Activated T-cell treated with anti-CD3 and anti-CD28 coated beads, Interleukin-2, amount 50 U/mL, for 72 hours (primary cell): ENCODE measurements around the gene DOK3. TPM values are rescaled to one million over a fixed set of nuclear protein-coding genes. Genes with fewer than 3 reads are reported as not detected.

Experiments used
- ATAC-seq, 2 donors: fragments of 150-1000 bp; cut with Tn5 transposase; replicated peaks in 1 of 2; 2 replicates each; pipeline ENCODE4 v1.10.0; 2021; ENCODE audit warnings: moderate library complexity in 2 of 2, mild to moderate bottlenecking in 1 of 2
- DNase-seq, 2 donors: peaks; one replicate each; pipeline ENCODE4 v3.0.0; 2021 to 2022; ENCODE audit warnings: mixed read lengths in 1 of 2
- H3K27ac Mint-ChIP-seq: one replicate; pipeline ENCODE4 v1.8.0; 2022; ENCODE audit warnings: mild to moderate bottlenecking, moderate library complexity, mixed read lengths
- H3K27me3 Mint-ChIP-seq: one replicate; pipeline ENCODE4 v1.8.0; 2022; ENCODE audit warnings: low read depth, mixed read lengths
- H3K36me3 Mint-ChIP-seq, 2 donors: one replicate each; pipeline ENCODE4 v1.8.0; 2022; ENCODE audit warnings: mixed read lengths in 2 of 2, mild to moderate bottlenecking in 1 of 2; ENCODE audit not compliant: insufficient read depth in 2 of 2
- H3K4me1 Mint-ChIP-seq: one replicate; pipeline ENCODE4 v1.8.0; 2022; ENCODE audit warnings: low read depth, mixed read lengths
- H3K4me3 Mint-ChIP-seq, 2 donors: one replicate each; pipeline ENCODE4 v1.8.0; 2022; ENCODE audit warnings: mild to moderate bottlenecking in 2 of 2, mixed read lengths in 2 of 2, moderate library complexity in 2 of 2
- H3K9me3 Mint-ChIP-seq, 2 donors: one replicate each; pipeline ENCODE4 v1.8.0; 2022; ENCODE audit warnings: mixed read lengths in 2 of 2
- total RNA-seq, 2 donors: library from RNA; stranded (reverse); gene quantifications; one replicate each; pipeline ENCODE4 v1.2.3, GENCODE V29; 2022

The DOK3 gene
- total RNA-seq, 2 donors from 2014 or later: 4.0 to 5.7 TPM

DNA sequence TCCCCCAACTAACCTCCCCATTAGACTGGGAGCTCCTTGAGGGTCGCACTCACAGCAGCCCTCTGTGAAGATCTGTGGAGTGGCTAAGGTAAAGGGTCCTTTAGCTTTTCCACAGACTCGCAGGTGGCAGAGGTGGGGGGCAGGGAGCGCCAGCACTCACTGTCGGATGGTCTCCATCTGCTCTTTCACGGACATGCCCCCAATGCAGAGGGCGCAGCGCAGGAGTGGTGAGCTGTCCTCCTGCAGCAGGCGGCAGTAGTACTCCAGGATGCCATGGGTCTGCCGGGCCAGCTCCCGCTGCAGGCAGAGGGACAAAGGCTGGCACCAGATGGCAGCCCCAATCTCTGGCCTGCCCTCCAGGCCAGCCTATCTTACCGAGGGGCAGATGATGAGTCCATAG, 4.9 kb upstream of the DOK3 start:
- Mint-ChIP-seq H3K27me3 (no peaks in the 10 kb centered on the region), H3K36me3 (peaks cover 7 to 30% of the 10 kb centered on the region in 2 donors), H3K4me3 (no peak overlapping the region), H3K4me1 (peaks cover 48% of the 10 kb centered on the region), H3K9me3 (no peaks in the 10 kb centered on the region), H3K27ac (no peak overlapping the region)
- DNase-seq (no peak), ATAC-seq (no peak)

DNA sequence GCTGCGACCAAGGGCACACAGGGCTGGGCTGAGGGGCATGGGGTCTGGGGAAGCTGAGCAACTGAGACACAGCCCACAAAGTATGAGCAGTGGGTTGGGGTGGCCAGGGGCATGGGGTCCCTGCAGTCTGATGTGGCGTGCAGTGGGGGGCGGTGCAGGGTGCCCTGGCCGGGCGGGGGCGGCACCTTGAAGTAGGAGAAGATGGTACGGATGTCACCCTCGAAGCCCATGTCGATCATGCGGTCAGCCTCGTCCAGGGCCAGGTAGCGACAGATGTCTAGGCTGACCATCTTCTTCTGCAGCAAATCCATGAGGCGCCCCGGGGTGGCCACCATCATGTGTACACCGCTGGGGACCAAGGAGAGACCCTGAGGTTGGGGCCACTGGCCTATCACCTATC, 3.9 kb upstream of the DOK3 start:
- no peaks in the 10 kb centered on the region for H3K9me3 Mint-ChIP-seq
- H3K27ac Mint-ChIP-seq: no peak overlapping the region
- ATAC-seq (no peak), DNase-seq (no peak)
- H3K4me1 Mint-ChIP-seq: peaks cover 41% of the 10 kb centered on the region
- no peak overlapping the region for H3K4me3 Mint-ChIP-seq
- H3K27me3 Mint-ChIP-seq: no peaks in the 10 kb centered on the region
- peaks cover 7 to 30% of the 10 kb centered on the region in 2 donors for H3K36me3 Mint-ChIP-seq

DNA sequence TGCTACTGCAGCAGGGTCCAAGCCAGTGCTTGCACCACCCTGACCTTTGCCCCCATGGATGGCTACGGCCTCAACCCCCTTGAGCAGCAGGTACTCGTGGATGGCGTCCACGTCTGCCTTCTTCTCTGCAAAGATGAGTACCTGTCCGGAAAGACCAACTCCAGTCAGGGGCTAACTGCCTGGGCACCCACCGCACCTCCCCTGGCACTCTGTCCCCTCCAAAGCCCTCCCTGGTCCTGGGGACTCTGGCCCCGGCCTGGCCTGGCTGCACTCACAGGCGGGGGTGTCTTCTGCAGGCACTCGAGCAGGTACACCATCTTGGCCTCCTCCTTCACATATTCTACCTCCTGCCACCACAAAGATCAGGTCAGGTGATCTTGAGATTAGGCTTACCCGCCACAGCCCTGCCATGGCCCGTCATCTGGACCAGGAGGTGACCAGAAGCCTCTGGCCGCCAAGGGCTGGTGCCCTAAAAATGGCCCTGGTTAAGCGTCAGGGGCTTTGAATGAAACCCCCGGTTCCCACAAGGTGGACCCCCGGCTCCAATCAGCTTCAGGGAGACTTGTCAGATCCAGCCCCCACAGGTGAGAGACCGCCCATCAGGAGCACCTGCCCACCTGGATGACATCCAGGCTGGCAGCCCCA, 3.2 kb upstream of the DOK3 start:
- no peak for DNase-seq
- no peak overlapping the region for H3K27ac Mint-ChIP-seq
- H3K4me3 Mint-ChIP-seq: no peak overlapping the region
- H3K27me3 Mint-ChIP-seq: no peaks in the 10 kb centered on the region
- H3K4me1 Mint-ChIP-seq: peaks cover 41% of the 10 kb centered on the region
- no peaks in the 10 kb centered on the region for H3K9me3 Mint-ChIP-seq
- ATAC-seq: no peak
- H3K36me3 Mint-ChIP-seq: peaks cover 7 to 30% of the 10 kb centered on the region in 2 donors

DNA sequence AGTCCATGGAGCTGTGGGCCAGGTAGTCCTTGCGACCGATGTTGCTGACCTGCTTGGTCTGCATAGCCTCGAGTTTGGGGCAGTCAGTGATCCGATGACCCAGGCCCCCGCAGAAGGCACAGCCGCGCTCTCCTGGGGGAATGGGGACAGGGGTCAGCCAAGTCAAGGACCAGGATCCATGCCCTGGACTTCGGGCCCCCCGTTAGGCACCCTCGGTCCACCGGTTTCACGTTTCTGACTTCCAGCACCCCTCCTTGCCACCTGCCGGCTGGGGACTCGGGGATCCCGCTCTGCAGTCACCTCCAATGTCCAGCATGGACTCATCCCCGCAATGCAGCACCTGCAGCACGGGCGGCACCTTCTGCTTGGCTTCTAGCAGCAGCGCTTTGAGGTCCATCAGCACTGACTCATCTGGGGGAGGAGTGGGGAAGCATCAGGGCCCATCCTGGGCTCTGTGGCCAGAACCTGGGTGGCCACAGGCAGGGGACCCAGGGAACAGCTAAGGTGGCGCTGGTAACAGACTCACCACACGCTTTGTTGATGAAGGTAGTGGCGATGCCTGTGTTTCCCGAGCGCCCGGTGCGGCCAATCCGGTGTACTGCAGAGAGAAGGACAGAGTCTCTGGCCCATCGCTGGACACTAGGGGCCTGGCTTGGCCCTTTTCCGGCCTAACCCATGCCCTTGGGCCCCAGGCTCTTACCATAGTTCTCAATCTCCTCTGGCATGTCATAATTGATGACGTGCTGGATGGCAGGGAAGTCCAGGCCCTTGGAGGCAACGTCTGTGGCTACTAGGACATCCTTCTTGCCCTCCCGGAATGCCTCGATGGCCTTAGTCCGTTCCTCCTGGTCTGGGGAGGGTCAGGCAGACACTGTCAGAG, 2.4 kb upstream of the DOK3 start:
- Mint-ChIP-seq H3K27me3 (no peaks in the 10 kb centered on the region), H3K36me3 (peaks cover 7 to 28% of the 10 kb centered on the region in 2 donors)
- DNase-seq: no peak

DNA sequence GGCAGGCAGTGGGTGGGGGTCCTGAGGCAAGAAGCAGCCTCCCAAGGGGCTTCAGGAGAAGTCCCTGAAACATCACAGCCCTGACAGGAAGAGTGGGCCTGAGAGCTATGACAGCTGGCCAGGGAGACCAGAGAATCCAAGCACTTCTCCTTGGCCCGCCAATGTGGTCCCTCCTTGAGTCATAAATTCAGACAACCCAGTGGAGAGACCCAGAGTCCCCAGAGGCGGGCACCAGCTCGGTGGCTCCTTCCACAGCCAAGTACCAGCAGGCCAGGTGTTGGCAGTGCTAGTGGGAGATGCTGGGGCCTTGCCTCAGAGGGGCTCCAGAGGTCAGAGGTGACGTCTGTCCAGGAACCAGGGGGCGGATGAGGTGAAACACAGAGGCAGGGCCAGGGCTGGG, 1.6 kb upstream of the DOK3 start:
- no peak overlapping the region for H3K4me3 Mint-ChIP-seq
- H3K9me3 Mint-ChIP-seq: no peaks in the 10 kb centered on the region
- H3K27me3 Mint-ChIP-seq: no peaks in the 10 kb centered on the region
- peaks cover 3 to 23% of the 10 kb centered on the region in 2 donors for H3K36me3 Mint-ChIP-seq
- ATAC-seq (no peak), DNase-seq (no peak)
- H3K4me1 Mint-ChIP-seq: peaks cover 27% of the 10 kb centered on the region
- H3K27ac Mint-ChIP-seq: no peak overlapping the region

More for the DNA sequence above, 2.4 kb upstream of the DOK3 start:
- no peak overlapping the region for H3K4me3 Mint-ChIP-seq
- H3K27ac Mint-ChIP-seq: no peak overlapping the region
- H3K4me1 Mint-ChIP-seq: peaks cover 36% of the 10 kb centered on the region
- ATAC-seq: no peak
- no peaks in the 10 kb centered on the region for H3K9me3 Mint-ChIP-seq

DNA sequence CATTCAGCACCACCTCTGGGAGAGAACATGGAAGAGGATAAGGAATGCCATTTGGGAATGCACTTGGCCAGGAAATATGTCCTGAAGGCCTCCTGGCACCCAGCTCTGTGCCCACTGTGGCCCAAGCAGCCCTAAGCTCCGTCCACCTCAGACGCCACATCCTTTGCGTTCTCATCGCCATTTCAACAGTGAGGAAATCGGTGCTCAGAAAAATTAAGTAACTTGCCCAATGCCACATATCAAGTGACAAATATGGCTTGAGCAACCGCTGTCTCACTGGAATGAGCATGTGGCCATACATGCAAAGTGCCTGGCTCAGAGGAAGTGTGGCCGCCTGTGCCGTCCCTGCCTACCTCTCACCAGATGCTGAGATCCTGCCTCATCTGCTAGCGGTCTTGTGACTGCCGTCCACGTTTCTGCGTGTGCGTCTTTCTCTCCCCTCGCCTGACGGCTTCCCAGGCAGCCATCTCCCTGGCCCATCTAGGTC, 984 bp upstream of the DOK3 start:
- H3K4me1 Mint-ChIP-seq: peaks cover 21% of the 10 kb centered on the region
- no peak overlapping the region for H3K27ac Mint-ChIP-seq
- no peak overlapping the region for H3K4me3 Mint-ChIP-seq
- H3K36me3 Mint-ChIP-seq: peaks cover 1 to 21% of the 10 kb centered on the region in 2 donors
- DNase-seq (no peak), ATAC-seq (no peak)
- no peaks in the 10 kb centered on the region for H3K27me3 Mint-ChIP-seq
- no peaks in the 10 kb centered on the region for H3K9me3 Mint-ChIP-seq

DNA sequence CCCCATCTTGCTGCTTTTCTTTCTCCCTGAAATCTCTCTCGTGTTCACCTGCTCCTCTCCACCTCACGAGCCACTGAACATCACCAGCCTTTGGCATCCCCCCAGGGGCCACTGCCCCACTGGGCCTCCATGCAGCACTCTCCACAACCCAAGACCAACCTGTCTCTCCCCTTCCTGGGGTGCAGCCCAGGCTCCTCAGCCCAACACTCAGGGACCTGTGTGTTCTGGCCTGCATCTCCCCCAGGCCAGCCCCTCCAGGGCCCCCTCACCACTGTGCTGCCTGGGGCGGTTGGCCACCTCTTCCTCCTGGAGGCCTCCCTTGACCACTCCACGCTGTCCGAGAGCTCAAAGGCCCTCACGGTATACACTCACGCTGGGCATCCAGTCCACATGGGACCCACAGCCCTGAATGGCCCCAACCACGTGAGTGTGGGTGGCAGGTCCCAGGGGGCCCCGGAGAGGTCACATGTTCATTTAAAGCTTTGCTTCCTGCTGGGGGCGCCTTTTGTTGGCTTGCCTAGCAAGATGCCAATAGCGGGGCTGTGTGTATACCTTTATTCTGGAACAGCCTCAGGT, 453 bp upstream of the DOK3 start:
- Mint-ChIP-seq H3K4me1 (peaks cover 16% of the 10 kb centered on the region), H3K36me3 (peaks cover 1 to 18% of the 10 kb centered on the region in 2 donors), H3K27ac (no peak overlapping the region), H3K27me3 (no peaks in the 10 kb centered on the region), H3K4me3 (no peak overlapping the region), H3K9me3 (no peaks in the 10 kb centered on the region)
- peak in 1 of 2 donors; percentile 16 for ATAC-seq
- no peak for DNase-seq

DNA sequence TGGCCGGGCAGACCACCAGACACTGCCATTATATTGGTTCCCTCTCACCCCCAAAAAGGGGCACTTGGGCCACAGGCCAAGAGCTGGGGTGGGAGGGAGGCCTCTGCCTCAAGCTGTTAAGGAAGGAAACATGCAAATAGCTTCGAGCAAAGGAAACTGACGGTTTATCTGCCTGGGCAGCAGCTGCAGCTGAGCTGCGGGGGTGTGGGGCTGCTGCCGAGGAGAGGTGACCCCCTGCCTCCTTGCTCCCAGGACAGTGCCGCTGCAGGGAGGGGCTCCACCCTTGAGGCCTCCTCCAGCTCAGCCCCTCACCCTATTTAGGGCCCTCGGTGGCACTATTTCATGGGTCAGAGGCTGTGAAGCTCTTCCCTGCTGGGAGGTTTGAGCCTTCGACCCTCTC, 789 bp downstream of the DOK3 start:
- DNase-seq: no peak
- ATAC-seq: no peak
- H3K4me3 Mint-ChIP-seq: no peak overlapping the region
- peaks cover 7% of the 10 kb centered on the region for H3K4me1 Mint-ChIP-seq
- no peaks in the 10 kb centered on the region for H3K27me3 Mint-ChIP-seq
- H3K9me3 Mint-ChIP-seq: no peaks in the 10 kb centered on the region
- peaks cover 0 to 11% of the 10 kb centered on the region in 2 donors for H3K36me3 Mint-ChIP-seq
- H3K27ac Mint-ChIP-seq: no peak overlapping the region

DNA sequence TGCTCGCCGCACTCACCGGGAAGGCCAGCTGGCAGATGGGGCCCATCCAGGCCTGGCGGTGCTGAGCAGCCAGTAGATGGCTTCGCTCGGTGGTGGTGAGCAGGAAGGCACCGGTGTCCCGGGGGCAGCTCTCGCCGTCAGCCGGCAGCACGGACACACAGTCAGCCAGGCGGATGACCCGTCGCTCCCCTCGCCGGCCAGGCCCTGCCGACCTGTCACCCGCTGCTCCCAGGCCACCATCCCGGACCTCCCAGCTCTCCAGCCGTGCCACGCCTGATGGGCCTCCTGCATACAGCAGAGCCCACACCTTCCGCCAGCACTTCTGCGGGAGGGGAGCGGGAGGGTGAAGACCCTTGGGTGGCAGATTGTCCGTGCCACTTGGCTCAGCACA, 1.4 kb downstream of the DOK3 start:
- H3K36me3 Mint-ChIP-seq: peaks cover 0 to 9% of the 10 kb centered on the region in 2 donors
- H3K4me3 Mint-ChIP-seq: no peak overlapping the region
- DNase-seq (no peak), ATAC-seq (no peak)
- H3K4me1 Mint-ChIP-seq: peaks cover 7% of the 10 kb centered on the region
- H3K9me3 Mint-ChIP-seq: no peaks in the 10 kb centered on the region
- no peaks in the 10 kb centered on the region for H3K27me3 Mint-ChIP-seq
- no peak overlapping the region for H3K27ac Mint-ChIP-seq

DNA sequence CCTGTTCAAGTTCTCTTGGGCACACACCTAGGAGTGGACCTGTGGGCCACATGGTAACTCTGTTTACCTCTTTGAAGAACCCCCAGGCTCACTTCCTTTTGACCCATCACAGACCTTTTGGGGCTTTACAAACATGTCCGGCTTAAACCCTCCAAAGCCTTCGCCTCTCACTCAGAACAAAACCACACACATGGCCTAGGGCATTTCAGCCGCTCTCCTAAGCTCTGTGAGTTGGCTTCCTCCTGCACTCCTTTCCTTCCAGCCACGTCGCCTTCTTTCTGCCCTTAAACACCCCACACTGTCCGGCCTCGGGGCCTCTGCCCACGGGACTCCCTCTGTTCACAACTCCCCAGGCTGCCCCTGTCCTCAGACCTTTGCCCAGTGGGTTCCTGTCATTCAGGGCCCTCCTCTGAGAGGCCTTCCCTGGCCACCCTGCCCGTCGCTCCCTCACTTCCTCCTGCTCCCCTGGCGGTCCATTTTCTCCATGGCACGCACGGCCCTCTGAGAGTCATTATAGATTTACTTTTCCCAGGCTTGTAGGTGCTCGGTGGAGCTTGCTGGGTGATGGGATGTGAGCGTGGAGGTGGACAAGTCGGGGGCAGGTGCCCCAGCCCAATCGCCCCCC, 1.9 kb downstream of the DOK3 start:
- no peaks in the 10 kb centered on the region for H3K9me3 Mint-ChIP-seq
- no peaks in the 10 kb centered on the region for H3K27me3 Mint-ChIP-seq
- DNase-seq (no peak), ATAC-seq (no peak)
- H3K36me3 Mint-ChIP-seq: peaks cover 0 to 6% of the 10 kb centered on the region in 2 donors
- peaks cover 7% of the 10 kb centered on the region for H3K4me1 Mint-ChIP-seq
- no peak overlapping the region for H3K4me3 Mint-ChIP-seq
- no peak overlapping the region for H3K27ac Mint-ChIP-seq

DNA sequence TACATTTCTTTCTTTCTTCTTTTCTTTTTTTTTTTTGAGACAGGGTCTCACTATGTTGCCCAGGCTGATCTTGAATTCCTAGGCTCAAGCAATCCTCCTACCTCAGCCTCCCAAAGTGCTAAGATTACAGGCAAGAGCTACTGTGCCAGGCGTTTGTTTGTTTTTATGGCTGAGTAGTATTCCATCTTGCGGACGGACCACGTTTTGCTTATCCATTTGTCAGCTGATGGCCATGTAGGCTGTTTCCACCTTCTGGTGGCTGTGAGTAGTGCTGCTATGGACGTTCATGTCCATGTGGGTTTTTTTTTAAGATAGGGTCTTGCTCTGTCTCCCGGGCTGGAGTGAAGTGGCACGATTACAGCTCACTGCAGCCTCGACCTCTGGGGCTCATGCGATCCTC, 2.5 kb downstream of the DOK3 start:
- ATAC-seq (no peak), DNase-seq (no peak)
- H3K27me3 Mint-ChIP-seq: no peaks in the 10 kb centered on the region
- no peak overlapping the region for H3K27ac Mint-ChIP-seq
- peaks cover 0 to 6% of the 10 kb centered on the region in 2 donors for H3K36me3 Mint-ChIP-seq
- no peak overlapping the region for H3K4me3 Mint-ChIP-seq
- peaks cover 7% of the 10 kb centered on the region for H3K4me1 Mint-ChIP-seq
- no peaks in the 10 kb centered on the region for H3K9me3 Mint-ChIP-seq

DNA sequence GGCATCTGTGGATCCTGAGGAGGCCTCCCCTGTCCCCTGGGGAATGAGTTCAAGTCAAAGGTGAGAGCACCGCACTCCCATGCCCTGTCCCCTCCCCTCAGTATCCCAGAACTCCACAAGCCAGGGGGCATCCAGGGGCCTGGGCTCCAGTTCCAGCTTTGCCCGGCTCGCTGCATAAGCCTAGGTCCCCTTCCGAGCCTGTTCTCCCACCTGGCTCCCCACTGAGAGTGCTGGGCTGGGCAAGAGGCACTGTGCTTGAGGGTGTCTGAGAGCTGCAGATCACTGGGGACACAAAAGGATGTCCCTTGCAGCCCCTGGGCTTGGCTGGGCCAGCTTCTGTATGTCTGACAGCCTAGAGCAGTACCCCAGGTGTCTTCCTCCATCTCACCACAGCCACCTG, 4.6 kb downstream of the DOK3 start:
- Mint-ChIP-seq H3K36me3 (no peaks in the 10 kb centered on the region), H3K4me3 (no peak overlapping the region), H3K27ac (no peak overlapping the region), H3K9me3 (no peaks in the 10 kb centered on the region), H3K27me3 (no peaks in the 10 kb centered on the region), H3K4me1 (peaks cover 9% of the 10 kb centered on the region)
- no peak for DNase-seq
- ATAC-seq: no peak
